K562 (cell line): Measurements from ENCODE around the gene TBCCD1. TPM values are rescaled to one million over a fixed set of nuclear protein-coding genes. Genes with fewer than 3 reads are reported as not detected.

ENCODE experiments used
- ATAC-seq: fragments of 200-7000 bp; cut with Tn5 transposase; 3 replicates; pipeline ENCODE4 v1.9.1; 2020; ENCODE audit warnings: moderate library complexity
- BruUV-seq: library from RNA; stranded (reverse); fragments of 400-500 nt; replicated peaks from 2 replicates; lab custom pipeline; 2021; lab: Mats Ljungman, UMichigan
- CTCF ChIA-PET: fragments of 300-600 bp; formaldehyde crosslinking; extraction: SDS; loops from one replicate; lab custom pipeline; 2021; ENCODE audit warnings: low intra/inter-chr PET ratio; lab: Yijun Ruan, JAX
- POLR2A ChIA-PET: fragments of 300-600, 350-650 bp; sonication (Branson Sonifier 250); formaldehyde crosslinking; extraction: SDS; loops from one replicate; lab custom pipeline; 2021; ENCODE audit warnings: antibody characterized with exemption, inconsistent platforms; lab: Yijun Ruan, JAX
- DNase-seq, 4 experiments: peaks; one replicate each; pipeline versions ENCODE4 v3.0.0 to v3.0.0-alpha.2; 2011 to 2018; ENCODE audit warnings: low spot score in 3 of 4, mixed read lengths in 3 of 4; ENCODE audit errors: extremely low read depth in 1 of 4
- FAIRE-seq: peaks from 2 replicates; lab custom pipeline; 2011; peaks lifted over from hg19 to GRCh38; lab: Jason Lieb, UNC
- H2AFZ ChIP-seq: 2 replicates; pipeline ENCODE4 v1.6.0; 2011; ENCODE audit warnings: low read depth, low read length, control low read depth, inconsistent platforms
- H3K27ac ChIP-seq: fragments of 200-600 bp; 3 replicates; pipeline ENCODE4 v1.8.0; 2011; ENCODE audit warnings: low read depth, mild to moderate bottlenecking, control low read depth, inconsistent platforms, low read length, moderate library complexity, mixed read lengths; ENCODE audit errors: extremely low read depth
- H3K27me3 ChIP-seq, 2 experiments: fragments of 300-600 bp in 1 of 2; 2 replicates in 1 of 2; 3 replicates in 1 of 2; pipeline versions ENCODE4 v1.6.0 to v1.8.0; 2011; ENCODE audit warnings: inconsistent platforms in 2 of 2, low read length in 2 of 2, mild to moderate bottlenecking in 1 of 2, mixed read lengths in 1 of 2, moderate library complexity in 1 of 2; ENCODE audit not compliant: control insufficient read depth in 2 of 2, insufficient read depth in 2 of 2
- H3K36me3 ChIP-seq: fragments of 300-600 bp; 3 replicates; pipeline ENCODE4 v1.8.0; 2011; ENCODE audit warnings: mild to moderate bottlenecking, low read length, inconsistent platforms; ENCODE audit not compliant: control insufficient read depth, insufficient read depth
- H3K4me1 ChIP-seq, 2 experiments: fragments of 200-600 bp in 1 of 2; replicated peaks in 1 of 2; 2 replicates in 1 of 2; 3 replicates in 1 of 2; pipeline versions ENCODE4 v1.5.1 to v1.8.0; 2011; ENCODE audit warnings: inconsistent platforms in 2 of 2, low read length in 2 of 2, mild to moderate bottlenecking in 1 of 2, mixed read lengths in 1 of 2, moderate library complexity in 1 of 2; ENCODE audit not compliant: control insufficient read depth in 2 of 2, insufficient read depth in 2 of 2
- H3K4me2 ChIP-seq: 2 replicates; pipeline ENCODE4 v1.6.1; 2011; ENCODE audit warnings: low read length, control low read depth, inconsistent platforms, mixed read lengths; ENCODE audit not compliant: insufficient read depth
- H3K4me3 ChIP-seq: fragments of 200-600 bp; sonication (generic), shearing (Covaris generic); 2 replicates; pipeline ENCODE4 v1.5.1; 2016; ENCODE audit warnings: control low read depth, inconsistent platforms
- H3K79me2 ChIP-seq: fragments of 200-600 bp; 3 replicates; pipeline ENCODE4 v1.8.0; 2011; ENCODE audit warnings: low read length, inconsistent platforms; ENCODE audit not compliant: control insufficient read depth, insufficient read depth
- H3K9ac ChIP-seq, 2 experiments: 2 replicates each; pipeline versions ENCODE4 v1.6.0 to v1.6.1; 2011; ENCODE audit warnings: low read depth in 2 of 2, low read length in 2 of 2, control low read depth in 1 of 2, inconsistent platforms in 1 of 2, mild to moderate bottlenecking in 1 of 2, mixed read lengths in 1 of 2; ENCODE audit not compliant: insufficient read depth in 1 of 2
- H3K9me1 ChIP-seq: one replicate; pipeline ENCODE4 v1.6.0; 2011; ENCODE audit warnings: inconsistent platforms, mild to moderate bottlenecking, low read length, moderate library complexity; ENCODE audit not compliant: control insufficient read depth, insufficient read depth
- H3K9me3 ChIP-seq: replicated peaks from 2 replicates; pipeline ENCODE4 v1.5.1; 2011; ENCODE audit warnings: low read depth, low read length, inconsistent platforms; ENCODE audit not compliant: control insufficient read depth, insufficient read depth
- H4K20me1 ChIP-seq: replicated peaks from 2 replicates; pipeline ENCODE4 v1.6.1; 2011; ENCODE audit warnings: low read length, inconsistent platforms, mixed read lengths; ENCODE audit not compliant: control insufficient read depth, insufficient read depth
- ARID2 ChIP-seq: fragments of 450-650 bp; IDR thresholded peaks from 2 replicates; pipeline ENCODE4 v1.6.1; 2017; ENCODE audit warnings: antibody characterized with exemption, mild to moderate bottlenecking
- ASH1L ChIP-seq: fragments of 450-650 bp; IDR thresholded peaks from 2 replicates; pipeline ENCODE4 v1.6.1; 2018; ENCODE audit warnings: borderline replicate concordance, mild to moderate bottlenecking, low read depth; ENCODE audit not compliant: partially characterized antibody
- BMI1 ChIP-seq: fragments of 150-350 bp; IDR thresholded peaks from 2 replicates; pipeline ENCODE4 v1.6.1; 2014; ENCODE audit warnings: low read length
- CSDE1 ChIP-seq, 2 experiments: fragments of 450-650 bp; IDR thresholded peaks; 2 replicates each; pipeline ENCODE4 v1.6.1; 2016; ENCODE audit warnings: mild to moderate bottlenecking in 1 of 2
- EWSR1 ChIP-seq: fragments of 450-650 bp; IDR thresholded peaks from 2 replicates; pipeline ENCODE4 v1.6.1; 2018; ENCODE audit warnings: borderline replicate concordance, mild to moderate bottlenecking, low read depth, moderate library complexity; ENCODE audit not compliant: partially characterized antibody
- FIP1L1 ChIP-seq: fragments of 200-400 bp; formaldehyde crosslinking; IDR thresholded peaks from 2 replicates; pipeline ENCODE4 v1.6.1; 2018; ENCODE audit warnings: mild to moderate bottlenecking, low read depth, low read length; ENCODE audit not compliant: poor library complexity, severe bottlenecking
- HMGN3 ChIP-seq: IDR thresholded peaks from 2 replicates; pipeline ENCODE4 v1.6.1; 2011; ENCODE audit warnings: borderline replicate concordance, low read depth, mild to moderate bottlenecking, mixed read lengths, low read length; ENCODE audit not compliant: insufficient read length; ENCODE audit errors: extremely low read depth
- L3MBTL2 ChIP-seq: fragments of 450-650 bp; IDR thresholded peaks from 2 replicates; pipeline ENCODE4 v1.6.1; 2016; ENCODE audit warnings: mild to moderate bottlenecking, moderate library complexity
- MAX ChIP-seq: sonication (generic); formaldehyde crosslinking; IDR thresholded peaks from 2 replicates; pipeline ENCODE4 v1.9.0; 2022; ENCODE audit warnings: mild to moderate bottlenecking, missing genetic modification reagents
- NFATC3 ChIP-seq: fragments of 450-650 bp; IDR thresholded peaks from 2 replicates; pipeline ENCODE4 v1.6.1; 2017; ENCODE audit warnings: mild to moderate bottlenecking
- PBX2 ChIP-seq, 2 experiments: IDR thresholded peaks in 1 of 2; conservative IDR thresholded peaks in 1 of 2; 2 replicates each; pipeline ENCODE4 v1.6.1; 2016; ENCODE audit warnings: low read depth in 2 of 2, mild to moderate bottlenecking in 1 of 2, missing compliant biosample characterization in 1 of 2, missing genetic modification characterization in 1 of 2, moderate library complexity in 1 of 2
- RBFOX2 ChIP-seq: fragments of 200-400 bp; formaldehyde crosslinking; IDR thresholded peaks from 2 replicates; pipeline ENCODE4 v1.6.1; 2017; ENCODE audit warnings: low read depth, mild to moderate bottlenecking, low read length, moderate library complexity
- RFX1 ChIP-seq: fragments of 450-650 bp; IDR thresholded peaks from 2 replicates; pipeline ENCODE4 v1.6.1; 2016; ENCODE audit warnings: mild to moderate bottlenecking, moderate library complexity
- TEAD4 ChIP-seq, 2 experiments: sonication (generic) in 1 of 2; formaldehyde crosslinking in 1 of 2; IDR thresholded peaks; 2 replicates each; pipeline versions ENCODE4 v1.6.1 to v1.8.0; 2012 to 2022; ENCODE audit warnings: borderline replicate concordance in 1 of 2, inconsistent platforms in 1 of 2, low read length in 1 of 2, mild to moderate bottlenecking in 1 of 2, missing genetic modification reagents in 1 of 2
- ZNF121 ChIP-seq: sonication (generic); formaldehyde crosslinking; conservative IDR thresholded peaks from 2 replicates; pipeline ENCODE4 v1.8.0; 2022; ENCODE audit warnings: missing genetic modification reagents
- WGBS: fragments of 100-300 bp; shearing (Covaris generic); methylation state at CpG from one replicate; pipeline ENCODE4 v1.1.6; 2016; ENCODE audit warnings: low coverage, mixed read lengths; ENCODE audit not compliant: insufficient coverage; ENCODE audit errors: missing lambda C conversion rate; 5-methylcytosine and 5-hydroxymethylcytosine counted together
- in situ Hi-C: fragments of 300-500 bp; cut with MboI; formaldehyde crosslinking; loops from 4 replicates; pipeline ENCODE4 v1.15.0; 2018; ENCODE audit warnings: inconsistent platforms, mixed read lengths
- intact Hi-C: fragments of 100-400 bp; cut with micrococcal nuclease; formaldehyde crosslinking; loops from 2 replicates; pipeline ENCODE4 v1.14.2; 2022
- polyA plus RNA-seq, 8 experiments: library from polyadenylated mRNA; depleted of rRNA in 4 of 8; stranded (reverse) in 5 of 8; unstranded in 3 of 8; fragments of >200 nt; fragmentation: Nextera tagmentation in 2 of 8; fragmentation: Illumina TruSeq in 1 of 8; extraction: Ambion mirVana in 2 of 8; extraction: Trizol in 1 of 8; gene quantifications; 2 replicates each; pipeline versions ENCODE4 v1.2.1 to v1.2.3, GENCODE V29; 2011 to 2014; ENCODE audit warnings: inconsistent platforms in 1 of 8, missing spikeins in 1 of 8
- total RNA-seq, 7 experiments: library from RNA; depleted of rRNA in 6 of 7; stranded (reverse); fragments of >200 nt in 6 of 7; fragmentation: Illumina TruSeq in 2 of 7; extraction: Trizol in 2 of 7; gene quantifications; 2 replicates each; pipeline versions ENCODE4 v1.2.1 to v1.2.3, GENCODE V29; 2011 to 2021; ENCODE audit warnings: low replicate concordance in 1 of 7

The TBCCD1 gene
- total and polyA plus RNA-seq, 9 of the 15 experiments (the other 6 are each of a cell fraction or from before 2014, with no cell fraction given) = 17.7 to 31.1 (median 21.2) TPM

GRCh38 chr3:186583831-186584230, 16.7 kb upstream of the TBCCD1 start:
- no peak overlapping the region for H2AFZ ChIP-seq
- DNase-seq = no peak
- ChIA-PET POLR2A (interaction anchor here (0.6 to 8.0 kb wide), 3 partner anchors 15 to 242 kb away, joined by 3 to 64 read pairs (median 11); partner anchors contain the start of genes DNAJB11, EIF4A2 and TBCCD1), CTCF (no interaction called here)
- in situ Hi-C loops (no loop called here), intact Hi-C loops (loop anchor here (5.0 to 10.0 kb wide), 2 partner anchors 33 to 241 kb away; no protein-coding TSS in a partner anchor)
- no peaks in the 10 kb centered on the region for H3K79me2 ChIP-seq
- H3K9me1 ChIP-seq = no peaks in the 10 kb centered on the region
- no peak overlapping the region for H3K27ac ChIP-seq
- no peak for FAIRE-seq
- 80% methylated on average over 5 of the region's 5 CpGs for WGBS
- H3K4me3 ChIP-seq = no peak overlapping the region
- no peak for TF ChIP-seq TEAD4 (IDR thresholded peaks at IDR 0.05; ENCODE audit: low read length)
- TF ChIP-seq TEAD4 (CRISPR knock-in tag; IDR thresholded peaks at IDR 0.05; ENCODE audit: borderline replicate concordance) = no peak
- TF ChIP-seq MAX (CRISPR knock-in tag) = no peak
- no peak for TF ChIP-seq L3MBTL2
- no peak for TF ChIP-seq PBX2 (CRISPR knock-in tag; IDR thresholded peaks at IDR 0.05; ENCODE audit: low read depth)
- TF ChIP-seq PBX2 (tag; conservative IDR thresholded peaks at IDR 0.05; ENCODE audit: low read depth) = no peak
- no peak for TF ChIP-seq ZNF121
- no peak for TF ChIP-seq NFATC3
- TF ChIP-seq RBFOX2 = no peak
- no peak for TF ChIP-seq RFX1
- no peak for TF ChIP-seq FIP1L1
- no peak for TF ChIP-seq ARID2
- TF ChIP-seq HMGN3 = no peak
- no peak for TF ChIP-seq EWSR1
- no peak for TF ChIP-seq CSDE1 (IDR thresholded peaks at IDR 0.05)
- no peak for TF ChIP-seq BMI1
- no peak for TF ChIP-seq ASH1L
- TF ChIP-seq, all 486 proteins: peak for 0
- Histone ChIP-seq H4K20me1 (no peaks in the 10 kb centered on the region), H3K36me3 (peaks cover 72% of the 10 kb centered on the region), H3K27me3 (no peaks in the 10 kb centered on the region), H3K9me3 (no peaks in the 10 kb centered on the region), H3K4me1 (peaks cover 0 to 6% of the 10 kb centered on the region in 2 experiments; a peak in 2 of 5 replicates), H3K4me2 (no peak overlapping the region), H3K9ac (no peak overlapping the region)
- ATAC-seq = no peak
- no TSS peak for BruUV-seq
